HG03135 (cell line): Measurements from ENCODE around the gene MDGA2.

Experiments
- ATAC-seq: cut with Tn5 transposase; IDR thresholded peaks from one replicate; pipeline ENCODE4 v1.9.1; 2021; ENCODE audit warnings: mild to moderate bottlenecking, moderate library complexity; ENCODE audit not compliant: unreplicated experiment

The MDGA2 gene

GRCh38 chr14:47167402-47167801, 508.0 kb downstream of the MDGA2 start:
- no peak for ATAC-seq

- no peak for ATAC-seq
Observed at GRCh38 chr14:47155395-47155794, 520.0 kb downstream of the MDGA2 start.

DNA sequence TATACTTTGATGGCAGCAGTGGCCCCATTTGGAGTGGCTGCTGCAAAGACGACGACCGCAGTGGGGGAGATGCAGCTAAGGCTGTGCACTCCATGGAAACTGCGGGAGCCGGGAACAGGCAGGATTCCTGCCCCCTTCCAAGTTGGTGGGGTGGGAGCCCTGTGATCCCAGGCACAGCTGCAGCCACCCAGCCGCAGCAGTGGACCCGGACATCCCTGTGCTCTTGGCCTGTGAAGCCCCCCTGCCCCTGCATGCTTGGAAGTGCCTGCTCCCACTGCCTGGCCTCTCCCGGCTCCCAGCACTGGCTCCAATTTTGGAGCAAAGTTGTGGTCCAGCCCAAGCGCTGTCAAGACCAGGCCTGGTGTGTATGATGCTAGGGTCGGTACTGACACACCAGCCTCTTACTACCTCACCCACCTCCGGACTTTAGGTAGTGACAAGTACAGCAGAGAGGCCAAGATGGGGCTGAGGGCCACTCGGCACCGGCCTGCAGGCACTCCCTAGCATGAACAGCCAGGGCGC, 521.1 kb downstream of the MDGA2 start:
- no peak for ATAC-seq

DNA sequence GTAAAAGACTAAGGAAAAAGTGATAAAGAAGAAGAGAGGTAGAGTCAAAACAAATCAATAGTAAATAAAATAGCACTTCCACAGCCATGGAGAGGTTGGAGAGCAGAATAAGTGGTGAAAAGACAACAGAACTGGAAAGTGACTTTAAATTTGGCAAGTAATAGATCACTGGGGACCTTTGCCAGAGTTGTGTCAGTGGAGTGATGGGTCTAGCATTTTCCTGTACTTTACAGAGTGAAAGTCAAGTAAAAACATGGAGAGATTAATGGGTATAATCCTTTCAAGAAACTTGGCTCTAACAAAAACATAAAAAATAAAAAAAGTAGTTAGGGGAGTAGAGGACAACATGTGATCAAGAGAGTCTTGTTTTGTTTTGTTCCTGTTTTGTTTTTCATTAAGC, 521.7 kb downstream of the MDGA2 start:
- no peak for ATAC-seq

DNA sequence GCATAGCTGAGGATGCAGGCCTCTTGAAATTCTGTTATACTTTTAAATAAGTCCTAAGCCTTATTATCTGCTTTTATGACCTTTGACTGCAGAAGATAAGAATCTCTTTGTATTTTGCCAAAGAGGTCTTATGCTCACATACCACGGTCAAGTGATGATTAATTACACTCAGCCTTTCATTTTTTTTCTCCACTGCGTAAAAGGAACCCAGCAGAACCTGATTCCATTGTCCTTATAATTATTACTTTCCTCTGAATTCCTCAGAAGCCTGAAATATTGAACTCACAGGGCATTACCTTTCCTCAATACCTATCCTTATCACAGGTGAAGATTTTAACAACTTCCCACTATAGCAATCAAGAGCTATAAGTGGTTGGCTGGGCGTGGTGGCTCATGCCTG, 525.1 kb downstream of the MDGA2 start:
- ATAC-seq, result no peak

- ATAC-seq, result no peak
Observed at GRCh38 chr14:47149326-47149725, 526.1 kb downstream of the MDGA2 start.

GRCh38 chr14:47148686-47149085, 526.7 kb downstream of the MDGA2 start:
- no peak for ATAC-seq

- ATAC-seq, result no peak
Observed at GRCh38 chr14:47120645-47121044, 554.8 kb downstream of the MDGA2 start.

- no peak for ATAC-seq
Observed at GRCh38 chr14:47103771-47104170, 571.6 kb downstream of the MDGA2 start.

DNA sequence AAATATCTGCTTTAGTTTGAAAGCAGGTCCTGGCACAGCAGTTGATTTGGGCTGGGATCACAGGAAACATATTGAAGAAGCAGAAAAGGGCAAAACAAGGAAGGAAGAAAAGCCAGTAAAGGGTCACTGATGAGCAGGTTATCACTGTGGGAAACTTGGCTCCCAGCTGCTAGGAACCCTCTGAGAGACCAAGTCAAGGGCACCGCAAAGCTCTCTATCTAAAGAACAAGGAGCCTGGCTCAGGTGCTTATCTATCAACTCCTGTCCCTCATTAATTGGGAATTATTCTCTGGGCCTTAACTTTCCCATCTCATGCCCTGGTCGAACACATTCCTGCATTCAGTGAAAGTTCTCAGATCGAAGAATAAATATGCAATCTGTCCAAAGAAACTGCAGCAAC, 572.9 kb downstream of the MDGA2 start:
- ATAC-seq, result no peak

- ATAC-seq, result no peak
Observed at GRCh38 chr14:47085678-47086077, 589.7 kb downstream of the MDGA2 start.

DNA sequence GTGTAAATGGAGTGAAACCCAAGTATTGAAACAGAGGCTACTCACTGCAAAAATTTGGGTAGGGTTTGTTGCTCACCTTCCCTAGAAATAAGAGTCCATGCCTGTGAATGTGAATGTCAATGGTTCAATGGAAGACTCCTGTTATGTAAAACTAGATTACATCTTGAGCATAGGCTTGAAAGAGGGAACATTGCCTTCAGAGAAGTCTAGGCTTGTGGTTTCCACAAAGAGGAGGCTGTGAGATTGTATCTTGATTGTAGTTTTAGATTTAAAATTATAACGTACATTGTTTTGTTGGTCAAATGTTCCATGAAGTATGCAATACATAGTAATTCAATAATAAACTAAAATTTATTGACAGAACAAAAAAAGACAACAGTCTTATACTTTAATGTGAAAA, 610.1 kb downstream of the MDGA2 start:
- no peak for ATAC-seq

DNA sequence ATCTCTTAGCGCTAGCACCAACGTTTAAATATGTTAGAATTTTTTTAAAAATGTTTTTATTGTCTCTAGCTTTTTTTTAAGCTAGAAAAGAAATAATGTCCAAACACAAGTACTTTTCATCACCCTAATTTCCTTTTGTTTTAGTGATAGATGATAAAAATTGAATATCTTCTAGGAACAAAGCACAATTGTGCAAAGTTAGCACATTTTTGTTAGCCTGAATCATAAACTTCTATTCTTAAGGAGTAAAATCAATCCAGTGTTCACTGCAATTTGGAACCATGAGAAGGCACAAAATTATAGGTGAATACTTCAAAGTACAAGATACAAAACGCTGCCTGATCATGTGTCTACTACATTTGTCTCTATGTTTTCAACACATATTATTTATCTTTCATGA, 615.4 kb downstream of the MDGA2 start:
- ATAC-seq, result no peak

GRCh38 chr14:47057364-47057763, 618.0 kb downstream of the MDGA2 start:
- ATAC-seq, result no peak

DNA sequence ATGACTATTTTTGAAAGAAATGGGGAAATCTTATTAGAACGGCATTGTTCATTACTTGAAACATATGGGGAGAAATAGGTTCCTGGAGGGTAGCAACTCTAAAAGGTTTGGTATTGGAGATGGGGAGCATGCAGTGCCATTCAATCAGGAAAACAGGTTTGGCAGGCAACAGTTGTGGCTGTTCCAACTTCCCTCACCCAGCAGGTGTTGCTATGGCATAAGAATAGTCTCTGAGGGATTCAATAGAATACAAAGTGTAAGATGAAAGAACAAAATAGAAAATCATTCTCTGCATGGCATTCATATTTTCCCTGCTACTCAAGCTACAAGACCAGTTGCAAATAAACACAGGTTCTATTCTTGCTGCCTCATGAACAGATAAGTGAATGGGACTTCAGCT, 630.6 kb downstream of the MDGA2 start:
- ATAC-seq, result no peak

DNA sequence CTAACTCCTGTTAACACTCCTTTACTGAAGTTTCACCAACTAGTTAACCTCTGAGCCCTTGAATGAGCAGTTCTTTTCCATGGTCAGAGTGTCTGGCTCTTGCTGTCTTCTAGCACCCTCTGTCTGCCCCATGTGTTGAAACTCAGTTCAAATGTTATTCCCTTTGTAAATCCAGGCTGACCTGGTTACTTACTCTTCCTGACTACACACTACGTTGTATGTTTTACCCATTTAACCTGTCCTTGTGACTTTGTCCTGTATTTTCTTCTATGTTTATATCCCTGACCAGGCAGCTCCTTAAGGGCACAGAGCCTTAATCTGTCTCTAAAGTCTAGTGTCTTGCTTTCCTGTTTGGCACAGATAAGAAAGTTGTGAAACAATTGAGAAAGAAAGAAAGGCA, 634.9 kb downstream of the MDGA2 start:
- no peak for ATAC-seq

GRCh38 chr14:47039336-47039735, 636.1 kb downstream of the MDGA2 start:
- no peak for ATAC-seq

- ATAC-seq, result no peak
Observed at GRCh38 chr14:47022721-47023120, 652.7 kb downstream of the MDGA2 start.

GRCh38 chr14:47020500-47020899, 654.9 kb downstream of the MDGA2 start:
- no peak for ATAC-seq

DNA sequence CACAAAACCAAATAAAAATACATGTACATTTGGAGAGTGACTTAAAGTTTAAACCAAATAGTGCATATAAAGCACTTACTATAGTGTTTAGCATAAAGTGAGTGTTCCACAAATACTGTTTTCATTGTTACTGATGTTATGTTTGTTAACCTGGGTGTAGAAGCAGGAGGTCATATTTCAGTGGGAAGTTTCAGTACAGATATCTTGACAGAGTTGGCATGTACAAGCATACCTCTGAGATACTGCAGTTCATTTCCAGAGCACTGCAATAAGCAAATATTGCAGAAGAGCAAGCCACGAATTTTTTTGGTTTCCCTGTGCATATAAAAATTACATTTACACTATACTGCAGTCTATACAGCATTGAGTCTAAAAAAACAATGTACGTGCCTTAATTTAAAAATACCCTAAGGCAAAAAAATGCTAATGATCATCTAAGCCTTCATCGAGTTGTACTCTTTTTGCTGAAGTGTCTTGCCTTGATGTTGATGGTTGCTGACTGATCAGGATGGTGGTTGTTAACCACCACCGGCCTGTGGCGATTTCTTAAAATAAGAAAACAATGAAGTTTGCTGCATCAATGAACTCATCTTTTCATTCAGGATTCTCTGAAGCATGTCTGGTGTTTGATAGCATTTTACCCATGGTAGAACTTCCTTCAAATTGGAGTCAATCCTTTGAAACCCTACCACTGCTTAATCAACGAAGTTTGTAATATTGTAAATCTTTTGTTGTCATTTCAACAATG, 662.7 kb downstream of the MDGA2 start:
- no peak for ATAC-seq

GRCh38 chr14:47009615-47010014, 665.8 kb downstream of the MDGA2 start:
- ATAC-seq, result no peak

- no peak for ATAC-seq
Observed at GRCh38 chr14:47008732-47009131, 666.7 kb downstream of the MDGA2 start.

DNA sequence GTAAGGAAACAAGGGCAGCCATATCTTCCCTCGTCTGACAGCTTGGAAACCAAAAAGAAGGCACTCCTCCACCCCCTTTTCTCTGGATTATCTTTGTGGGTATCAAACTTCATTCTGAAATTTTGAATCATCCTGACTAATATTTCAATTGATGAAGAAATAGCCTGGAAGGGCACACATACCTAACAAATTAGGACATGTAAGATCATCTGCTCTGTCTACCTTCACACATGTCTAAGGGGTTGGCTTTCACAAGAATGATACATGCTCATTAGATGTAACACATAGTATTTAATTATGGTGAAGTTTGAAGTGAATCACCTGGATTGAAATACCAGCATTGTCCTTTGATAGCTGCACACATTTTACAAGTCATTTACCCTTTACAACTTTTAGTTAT, 675.7 kb downstream of the MDGA2 start:
- ATAC-seq, result no peak
